PC-3 (cell line): ENCODE results near the gene SAMD4A. TPM values are rescaled to one million over a fixed set of nuclear protein-coding genes. Genes with fewer than 3 reads are reported as not detected.

Experiments
- ATAC-seq: fragments of 200-7000 bp; cut with Tn5 transposase; 2 replicates; pipeline ENCODE4 v1.9.1; 2020; ENCODE audit warnings: mild to moderate bottlenecking, moderate library complexity
- BruUV-seq: library from RNA; stranded (reverse); fragments of 400-500 nt; replicated peaks from 2 replicates; lab custom pipeline; 2021; lab: Mats Ljungman, UMichigan
- CTCF ChIA-PET: fragments of 300-600 bp; sonication (Branson Sonifier 250); formaldehyde crosslinking; loops from one replicate; lab custom pipeline; 2022; ENCODE audit warnings: antibody characterized with exemption; lab: Charles Lee
- POLR2A ChIA-PET: fragments of 300-600 bp; sonication (Branson Sonifier 250); formaldehyde crosslinking; loops from one replicate; lab custom pipeline; 2022; ENCODE audit warnings: antibody characterized with exemption; ENCODE audit not compliant: unreplicated experiment; lab: Charles Lee
- DNase-seq: peaks from one replicate; pipeline ENCODE4 v3.0.0-alpha.2; 2015
- H2AFZ ChIP-seq: fragments of 300-600 bp; sonication (generic); 2 replicates; pipeline ENCODE4 v1.6.0; 2016; ENCODE audit warnings: antibody characterized with exemption, low read length
- H3F3A ChIP-seq: fragments of 300-600 bp; sonication (generic); one replicate; pipeline ENCODE4 v1.6.0; 2017; ENCODE audit warnings: antibody characterized with exemption, low read length, control low read depth, mild to moderate bottlenecking; ENCODE audit not compliant: unreplicated experiment
- H3K27ac ChIP-seq: fragments of 300-600 bp; sonication (generic); 2 replicates; pipeline ENCODE4 v1.5.1; 2016; ENCODE audit warnings: mild to moderate bottlenecking, low read length
- H3K27me3 ChIP-seq: fragments of 300-600 bp; sonication (generic); 2 replicates; pipeline ENCODE4 v1.6.1; 2016; ENCODE audit warnings: low read length, mixed read lengths
- H3K36me3 ChIP-seq: fragments of 300-600 bp; sonication (generic); 2 replicates; pipeline ENCODE4 v1.6.1; 2016; ENCODE audit warnings: low read depth, mixed run types, low read length, mixed read lengths
- H3K4me1 ChIP-seq: fragments of 300-600 bp; sonication (generic); 2 replicates; pipeline ENCODE4 v1.5.1; 2016; ENCODE audit warnings: low read length; ENCODE audit not compliant: insufficient read depth
- H3K4me2 ChIP-seq: fragments of 300-600 bp; sonication (generic); 2 replicates; pipeline ENCODE4 v1.6.0; 2016; ENCODE audit warnings: low read length
- H3K4me3 ChIP-seq: fragments of 300-600 bp; sonication (generic); 2 replicates; pipeline ENCODE4 v1.5.1; 2016; ENCODE audit warnings: mild to moderate bottlenecking, low read length, mixed read lengths
- H3K79me2 ChIP-seq: fragments of 300-600 bp; sonication (generic); 2 replicates; pipeline ENCODE4 v1.6.1; 2017; ENCODE audit warnings: low read length, mixed read lengths
- H3K9ac ChIP-seq: fragments of 300-600 bp; sonication (generic); 2 replicates; pipeline ENCODE4 v1.6.0; 2016; ENCODE audit warnings: mild to moderate bottlenecking, low read length
- H3K9me2 ChIP-seq: fragments of 300-600 bp; sonication (generic); replicated peaks from 2 replicates; pipeline ENCODE4 v1.6.1; 2016; ENCODE audit warnings: mixed run types, low read length, mixed read lengths
- H3K9me3 ChIP-seq: fragments of 300-600 bp; sonication (generic); 2 replicates; pipeline ENCODE4 v1.6.1; 2016; ENCODE audit warnings: low read length, mixed read lengths
- H4K20me1 ChIP-seq: fragments of 300-600 bp; sonication (generic); 2 replicates; pipeline ENCODE4 v1.6.1; 2016; ENCODE audit warnings: low read length, mixed read lengths
- EZH2 ChIP-seq: fragments of 300-600 bp; sonication (generic); IDR thresholded peaks from one replicate; pipeline ENCODE4 v1.6.1; 2017; ENCODE audit warnings: antibody characterized with exemption, mild to moderate bottlenecking, low read length; ENCODE audit not compliant: unreplicated experiment
- EZH2phosphoT487 ChIP-seq: fragments of 300-600 bp; sonication (generic); IDR thresholded peaks from 2 replicates; pipeline ENCODE4 v1.6.1; 2018; ENCODE audit warnings: mild to moderate bottlenecking, antibody characterized with exemption, low read length, borderline replicate concordance
- intact Hi-C: fragments of 100-400 bp; cut with micrococcal nuclease; formaldehyde crosslinking; loops from 2 replicates; pipeline ENCODE4 v1.9.0; 2023
- total RNA-seq: library from RNA; depleted of rRNA; stranded (reverse); fragments of >200 nt; gene quantifications from 2 replicates; pipeline ENCODE4 v1.2.3, GENCODE V29; 2014
- TF ChIP-seq, protein P1 (sequence below): fragments of 300-600 bp; sonication (generic); conservative IDR thresholded peaks from 2 replicates; pipeline ENCODE4 v1.5.1; 2017; ENCODE audit warnings: antibody characterized with exemption, low read depth, mild to moderate bottlenecking, low read length

Gene SAMD4A
- total RNA-seq, 1 experiment from 2014 or later, result 42.9 TPM

DNA sequence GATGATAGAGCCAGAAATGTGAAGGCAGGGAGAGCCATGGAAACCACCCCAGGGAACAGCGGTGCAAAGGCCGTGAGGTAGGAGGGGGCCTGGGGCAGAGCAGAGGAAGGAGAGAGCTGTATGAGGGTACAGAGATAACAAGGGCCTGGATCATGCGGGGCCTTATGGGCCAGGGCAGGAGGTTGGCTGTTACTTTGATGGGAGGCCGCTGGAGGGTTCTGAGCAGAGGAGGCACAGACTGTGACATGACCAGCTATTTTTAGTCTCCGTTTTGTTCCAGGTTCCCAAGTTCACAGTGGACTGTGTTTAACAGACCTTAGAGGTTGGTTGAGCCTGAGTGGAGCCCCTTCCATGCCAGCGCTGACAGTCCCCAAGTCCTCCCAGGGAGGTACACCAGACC lies 217.1 kb downstream of the SAMD4A start:
- no peak overlapping the region for H3K4me3 ChIP-seq
- ATAC-seq, result no peak
- no peak overlapping the region for H3K9ac ChIP-seq
- CTCF ChIA-PET, result interaction anchor here (0.6 kb wide), 1 partner anchor 119 kb away, joined by 3 read pairs; the partner anchor contains the start of gene GCH1
- intact Hi-C loops, result no loop called here
- POLR2A ChIA-PET, result no interaction called here
- no peaks in the 10 kb centered on the region for H3K79me2 ChIP-seq
- no peak overlapping the region for H3K27ac ChIP-seq
- H3K9me3 ChIP-seq, result no peaks in the 10 kb centered on the region
- no peaks in the 10 kb centered on the region for H3K27me3 ChIP-seq
- H3K9me2 ChIP-seq, result no peaks in the 10 kb centered on the region
- no peak overlapping the region for H3K4me2 ChIP-seq
- H3K4me1 ChIP-seq, result no peaks in the 10 kb centered on the region
- no peak overlapping the region for H2AFZ ChIP-seq
- H4K20me1 ChIP-seq, result no peaks in the 10 kb centered on the region
- H3F3A ChIP-seq, result no peaks in the 10 kb centered on the region
- BruUV-seq, result no TSS peak
- no peak for DNase-seq
- H3K36me3 ChIP-seq, result peaks cover 16% of the 10 kb centered on the region; the same call in 1 of the 2 replicates
- TF ChIP-seq, protein P1, sequence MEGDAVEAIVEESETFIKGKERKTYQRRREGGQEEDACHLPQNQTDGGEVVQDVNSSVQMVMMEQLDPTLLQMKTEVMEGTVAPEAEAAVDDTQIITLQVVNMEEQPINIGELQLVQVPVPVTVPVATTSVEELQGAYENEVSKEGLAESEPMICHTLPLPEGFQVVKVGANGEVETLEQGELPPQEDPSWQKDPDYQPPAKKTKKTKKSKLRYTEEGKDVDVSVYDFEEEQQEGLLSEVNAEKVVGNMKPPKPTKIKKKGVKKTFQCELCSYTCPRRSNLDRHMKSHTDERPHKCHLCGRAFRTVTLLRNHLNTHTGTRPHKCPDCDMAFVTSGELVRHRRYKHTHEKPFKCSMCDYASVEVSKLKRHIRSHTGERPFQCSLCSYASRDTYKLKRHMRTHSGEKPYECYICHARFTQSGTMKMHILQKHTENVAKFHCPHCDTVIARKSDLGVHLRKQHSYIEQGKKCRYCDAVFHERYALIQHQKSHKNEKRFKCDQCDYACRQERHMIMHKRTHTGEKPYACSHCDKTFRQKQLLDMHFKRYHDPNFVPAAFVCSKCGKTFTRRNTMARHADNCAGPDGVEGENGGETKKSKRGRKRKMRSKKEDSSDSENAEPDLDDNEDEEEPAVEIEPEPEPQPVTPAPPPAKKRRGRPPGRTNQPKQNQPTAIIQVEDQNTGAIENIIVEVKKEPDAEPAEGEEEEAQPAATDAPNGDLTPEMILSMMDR, result no peak
- no peak for TF ChIP-seq EZH2
- TF ChIP-seq EZH2phosphoT487, result no peak

DNA sequence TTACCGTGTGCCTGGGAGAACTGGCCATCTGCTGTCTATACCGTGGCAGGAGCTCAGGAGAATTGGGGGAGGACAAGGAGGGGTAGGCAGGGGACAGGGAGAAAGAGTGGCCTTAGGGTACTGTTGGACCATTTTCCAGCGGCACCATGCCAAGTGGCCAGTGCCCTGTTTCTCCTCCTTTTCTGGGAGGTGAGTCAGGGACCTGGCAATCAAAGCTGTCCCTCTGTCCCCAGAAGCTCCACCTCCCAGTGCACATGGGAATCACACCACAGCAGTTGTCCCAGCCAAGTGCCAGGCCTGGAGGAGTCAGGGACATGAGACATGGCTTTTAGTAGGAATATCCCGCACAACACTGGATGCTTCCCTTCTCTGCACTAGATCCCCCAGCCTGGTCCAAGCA lies 217.7 kb downstream of the SAMD4A start:
- CTCF ChIA-PET, result interaction anchor here (0.6 kb wide), 1 partner anchor 118 kb away, joined by 3 read pairs; the partner anchor contains the start of gene GCH1
- intact Hi-C loops, result no loop called here
- ATAC-seq, result peak; percentile 25; the same call in 1 of the 2 replicates

More for the DNA sequence above, 217.7 kb downstream of the SAMD4A start:
- TF ChIP-seq EZH2 (no peak), EZH2phosphoT487 (no peak)
- TF ChIP-seq, protein P1, result no peak
- Histone ChIP-seq H3K9ac (no peak overlapping the region), H3K79me2 (no peaks in the 10 kb centered on the region), H3K4me1 (no peaks in the 10 kb centered on the region), H3K27me3 (no peaks in the 10 kb centered on the region), H2AFZ (no peak overlapping the region), H3F3A (no peaks in the 10 kb centered on the region), H3K4me2 (no peak overlapping the region), H3K9me3 (no peaks in the 10 kb centered on the region), H4K20me1 (no peaks in the 10 kb centered on the region), H3K27ac (no peak overlapping the region), H3K36me3 (peaks cover 18% of the 10 kb centered on the region; the same call in 1 of the 2 replicates), H3K9me2 (no peaks in the 10 kb centered on the region), H3K4me3 (no peak overlapping the region)
- no peak for DNase-seq
- POLR2A ChIA-PET, result no interaction called here
- no TSS peak for BruUV-seq
